ENCODE data around the gene PAPLN. TPM values are rescaled to one million over a fixed set of nuclear protein-coding genes. Genes with fewer than 3 reads are reported as not detected.

PAPLN gene
- total RNA-seq, 1 experiment from 2014 or later = 22.2 TPM

- no peak for ATAC-seq
- no peak overlapping the region for H3K4me3 ChIP-seq (ENCODE audit: low read depth in 2 of 2, low read length in 2 of 2)
- H3K36me3 ChIP-seq (ENCODE audit: control insufficient read depth, insufficient read depth, low read length) = no peaks in the 10 kb centered on the region
- H3K4me1 ChIP-seq (ENCODE audit: control insufficient read depth, insufficient read depth, low read length) = peaks cover 5% of the 10 kb centered on the region; the same call in 1 of the 2 replicates
- TF ChIP-seq TCF7L2 (IDR thresholded peaks at IDR 0.05; ENCODE audit: low read depth, low read length) (no peak), POLR2AphosphoS5 (IDR thresholded peaks at IDR 0.05; ENCODE audit: low read depth, low read length) (no peak), CTCF (IDR thresholded peaks at IDR 0.05) (no peak), SIN3A (IDR thresholded peaks at IDR 0.05; ENCODE audit: borderline replicate concordance, insufficient read depth, low read depth, low read length) (no peak)
- H3K27ac ChIP-seq (ENCODE audit: low read length) = no peak overlapping the region
- intact Hi-C loops (cut with micrococcal nuclease; ENCODE audit: unreplicated experiment) = no loop called here
- BruUV-seq (replicated peaks) = no TSS peak
- CTCF ChIA-PET = no interaction called here
- in situ Hi-C loops (cut with HindIII; ENCODE audit: low pct_unique_long_range_greater_than_20kb, low sequenced_read_pairs) = no loop called here
- POLR2A ChIA-PET = no interaction called here
- no peak for DNase-seq (ENCODE audit: low read depth, low spot score)
- no peaks in the 10 kb centered on the region for H3K9me3 ChIP-seq (ENCODE audit: control insufficient read depth, insufficient read depth, low read depth, low read length)
- no peaks in the 10 kb centered on the region for H3K27me3 ChIP-seq (ENCODE audit: control insufficient read depth, insufficient read depth, low read length)
These were observed 13.6 kb downstream of the PAPLN start for GRCh38 chr14:73250781-73251500.

GRCh38 chr14:73251516-73252215 lies 14.4 kb downstream of the PAPLN start:
- ATAC-seq = no peak
- no peak for DNase-seq (ENCODE audit: low read depth, low spot score)
- ChIA-PET CTCF (no interaction called here), POLR2A (no interaction called here)
- Histone ChIP-seq H3K9me3 (ENCODE audit: control insufficient read depth, insufficient read depth, low read depth, low read length) (no peaks in the 10 kb centered on the region), H3K4me1 (ENCODE audit: control insufficient read depth, insufficient read depth, low read length) (peaks cover 4% of the 10 kb centered on the region; the same call in 1 of the 2 replicates), H3K4me3 (ENCODE audit: low read depth in 2 of 2, low read length in 2 of 2) (no peak overlapping the region), H3K27me3 (ENCODE audit: control insufficient read depth, insufficient read depth, low read length) (no peaks in the 10 kb centered on the region), H3K27ac (ENCODE audit: low read length) (no peak overlapping the region), H3K36me3 (ENCODE audit: control insufficient read depth, insufficient read depth, low read length) (no peaks in the 10 kb centered on the region)
- in situ Hi-C loops (cut with HindIII; ENCODE audit: low pct_unique_long_range_greater_than_20kb, low sequenced_read_pairs) (no loop called here), intact Hi-C loops (cut with micrococcal nuclease; ENCODE audit: unreplicated experiment) (no loop called here)
- TF ChIP-seq CTCF (IDR thresholded peaks at IDR 0.05) (no peak), REST (IDR thresholded peaks at IDR 0.05; ENCODE audit: insufficient read depth in 1 of 2, low read depth in 2 of 2, low read length in 1 of 2) (no peak), SIN3A (IDR thresholded peaks at IDR 0.05; ENCODE audit: borderline replicate concordance, insufficient read depth, low read depth, low read length) (no peak), POLR2AphosphoS5 (IDR thresholded peaks at IDR 0.05; ENCODE audit: low read depth, low read length) (no peak), TCF7L2 (IDR thresholded peaks at IDR 0.05; ENCODE audit: low read depth, low read length) (no peak)
- no TSS peak for BruUV-seq (replicated peaks)
